HEK293 (cell line): ENCODE data around the gene EME1.

Experiments used
- CTCF ChIA-PET: fragments of 350-600 bp; formaldehyde crosslinking; extraction: SDS; loops from one replicate; lab custom pipeline; 2021; ENCODE audit warnings: antibody characterized with exemption; lab: Yijun Ruan, JAX
- POLR2A ChIA-PET: fragments of 300-600 bp; formaldehyde crosslinking; extraction: SDS; loops from one replicate; lab custom pipeline; 2020; ENCODE audit warnings: antibody characterized with exemption, inconsistent platforms; lab: Yijun Ruan, JAX
- H3K27ac ChIP-seq: fragments of 200-500 bp; sonication (Bioruptor generic); 2 replicates; pipeline ENCODE4 v1.5.1; 2014; ENCODE audit warnings: low read depth, low read length, control low read depth, inconsistent platforms; ENCODE audit errors: extremely low read depth
- H3K36me3 ChIP-seq, 2 experiments: fragments of 200-500 bp in 1 of 2; sonication (Bioruptor generic) in 1 of 2; 1 replicate in 1 of 2; 2 replicates in 1 of 2; pipeline ENCODE4 v1.5.1; 2014 to 2017; ENCODE audit warnings: inconsistent platforms in 2 of 2, low read length in 2 of 2; ENCODE audit not compliant: control insufficient read depth in 2 of 2, insufficient read depth in 1 of 2
- H3K4me1 ChIP-seq: fragments of 200-500 bp; sonication (Bioruptor generic); 2 replicates; pipeline ENCODE4 v1.5.1; 2014; ENCODE audit warnings: mild to moderate bottlenecking, low read length, inconsistent platforms; ENCODE audit not compliant: control insufficient read depth, insufficient read depth
- H3K4me3 ChIP-seq: 2 replicates; pipeline ENCODE4 v1.5.1; 2011; ENCODE audit warnings: low read depth, mild to moderate bottlenecking, control low read depth, low read length, moderate library complexity
- H3K9me3 ChIP-seq: fragments of 200-500 bp; sonication (Bioruptor generic); 2 replicates; pipeline ENCODE4 v1.5.1; 2014; ENCODE audit warnings: low read depth, low read length, inconsistent platforms; ENCODE audit not compliant: control insufficient read depth, insufficient read depth
- GLIS1 ChIP-seq: fragments of 450-650 bp; formaldehyde crosslinking; IDR thresholded peaks from 2 replicates; pipeline ENCODE4 v1.5.1; 2016; ENCODE audit warnings: missing biosample characterization, missing genetic modification characterization
- HOXC10 ChIP-seq: sonication (generic); formaldehyde crosslinking; IDR thresholded peaks from 2 replicates; pipeline ENCODE4 v1.8.1; 2023; ENCODE audit warnings: mild to moderate bottlenecking, missing genetic modification reagents
- INSM2 ChIP-seq: fragments of 450-650 bp; formaldehyde crosslinking; IDR thresholded peaks from 2 replicates; pipeline ENCODE4 v1.5.1; 2016; ENCODE audit warnings: missing biosample characterization, missing genetic modification characterization
- PRDM1 ChIP-seq: fragments of 450-650 bp; formaldehyde crosslinking; IDR thresholded peaks from 2 replicates; pipeline ENCODE4; 2016; ENCODE audit warnings: missing biosample characterization, missing genetic modification characterization
- SETDB1 ChIP-seq: IDR thresholded peaks from one replicate; pipeline ENCODE4 v1.6.1; 2017; ENCODE audit warnings: mild to moderate bottlenecking, low read length, moderate library complexity, mixed read lengths; ENCODE audit not compliant: insufficient read length
- SP2 ChIP-seq: fragments of 450-650 bp; formaldehyde crosslinking; IDR thresholded peaks from 2 replicates; pipeline ENCODE4 v1.5.1; 2016; ENCODE audit warnings: missing biosample characterization, missing genetic modification characterization
- ZBTB20 ChIP-seq: fragments of 450-650 bp; formaldehyde crosslinking; IDR thresholded peaks from 2 replicates; pipeline ENCODE4 v1.5.1; 2016; ENCODE audit warnings: missing biosample characterization, missing genetic modification characterization
- ZIC2 ChIP-seq: fragments of 450-650 bp; formaldehyde crosslinking; IDR thresholded peaks from 2 replicates; pipeline ENCODE4 v1.5.1; 2016; ENCODE audit warnings: missing biosample characterization, missing genetic modification characterization
- ZNF114 ChIP-seq: fragments of 450-650 bp; formaldehyde crosslinking; IDR thresholded peaks from 2 replicates; pipeline ENCODE4 v1.5.0; 2017; ENCODE audit warnings: missing biosample characterization, missing genetic modification characterization
- ZNF121 ChIP-seq: fragments of 450-650 bp; formaldehyde crosslinking; IDR thresholded peaks from 2 replicates; pipeline ENCODE4 v1.5.1; 2016; ENCODE audit warnings: missing biosample characterization, missing genetic modification characterization
- ZNF146 ChIP-seq: fragments of 450-650 bp; formaldehyde crosslinking; IDR thresholded peaks from 2 replicates; pipeline ENCODE4 v1.5.1; 2016; ENCODE audit warnings: missing biosample characterization, missing genetic modification characterization
- ZNF19 ChIP-seq: fragments of 450-650 bp; formaldehyde crosslinking; IDR thresholded peaks from 2 replicates; pipeline ENCODE4; 2016; ENCODE audit warnings: missing biosample characterization, missing genetic modification characterization, low read depth
- ZNF341 ChIP-seq: fragments of 450-650 bp; formaldehyde crosslinking; IDR thresholded peaks from 2 replicates; pipeline ENCODE4; 2016; ENCODE audit warnings: low read depth, missing biosample characterization, missing genetic modification characterization
- ZNF391 ChIP-seq: fragments of 450-650 bp; formaldehyde crosslinking; IDR thresholded peaks from 2 replicates; pipeline ENCODE4 v1.5.1; 2016; ENCODE audit warnings: low read depth, missing biosample characterization, missing genetic modification characterization, borderline replicate concordance
- ZNF585B ChIP-seq: fragments of 450-650 bp; formaldehyde crosslinking; IDR thresholded peaks from 2 replicates; pipeline ENCODE4 v1.5.1; 2016; ENCODE audit warnings: missing biosample characterization, missing genetic modification characterization
- ZNF626 ChIP-seq: fragments of 450-650 bp; sonication (Bioruptor Pico); formaldehyde crosslinking; IDR thresholded peaks from 2 replicates; pipeline ENCODE4 v1.5.1; 2018; ENCODE audit warnings: missing biosample characterization, missing genetic modification characterization, inconsistent platforms
- ZNF777 ChIP-seq: fragments of 450-650 bp; formaldehyde crosslinking; IDR thresholded peaks from 2 replicates; pipeline ENCODE4 v1.5.1; 2017; ENCODE audit warnings: missing biosample characterization, missing genetic modification characterization, borderline replicate concordance
- TF ChIP-seq, protein P1 (sequence below): fragments of 450-650 bp; formaldehyde crosslinking; IDR thresholded peaks from 2 replicates; pipeline ENCODE4 v1.5.1; 2016; ENCODE audit warnings: missing biosample characterization, missing genetic modification characterization, low read depth
- TF ChIP-seq, protein P2 (sequence below): fragments of 450-650 bp; formaldehyde crosslinking; IDR thresholded peaks from 2 replicates; pipeline ENCODE4 v1.5.1; 2016; ENCODE audit warnings: missing biosample characterization, missing genetic modification characterization

EME1 gene

GRCh38 chr17:50364715-50365114, 8.3 kb upstream of the EME1 start (continued):
- no peak for TF ChIP-seq PRDM1 (tag by site-specific recombination)
- no peak for TF ChIP-seq INSM2 (tag by site-specific recombination)
- no peak for TF ChIP-seq SP2
- TF ChIP-seq, protein P1, sequence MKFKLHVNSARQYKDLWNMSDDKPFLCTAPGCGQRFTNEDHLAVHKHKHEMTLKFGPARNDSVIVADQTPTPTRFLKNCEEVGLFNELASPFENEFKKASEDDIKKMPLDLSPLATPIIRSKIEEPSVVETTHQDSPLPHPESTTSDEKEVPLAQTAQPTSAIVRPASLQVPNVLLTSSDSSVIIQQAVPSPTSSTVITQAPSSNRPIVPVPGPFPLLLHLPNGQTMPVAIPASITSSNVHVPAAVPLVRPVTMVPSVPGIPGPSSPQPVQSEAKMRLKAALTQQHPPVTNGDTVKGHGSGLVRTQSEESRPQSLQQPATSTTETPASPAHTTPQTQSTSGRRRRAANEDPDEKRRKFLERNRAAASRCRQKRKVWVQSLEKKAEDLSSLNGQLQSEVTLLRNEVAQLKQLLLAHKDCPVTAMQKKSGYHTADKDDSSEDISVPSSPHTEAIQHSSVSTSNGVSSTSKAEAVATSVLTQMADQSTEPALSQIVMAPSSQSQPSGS: no peak
- TF ChIP-seq HOXC10 (CRISPR knock-in tag): no peak
- no peak for TF ChIP-seq ZNF585B (tag by site-specific recombination)
- TF ChIP-seq ZNF391 (tag by site-specific recombination): no peak
- TF ChIP-seq ZNF777 (tag by site-specific recombination): no peak
- TF ChIP-seq ZIC2 (tag by site-specific recombination): peak; percentile 40; the same call in 1 of the 2 replicates
- TF ChIP-seq ZNF19 (tag by site-specific recombination): no peak

DNA sequence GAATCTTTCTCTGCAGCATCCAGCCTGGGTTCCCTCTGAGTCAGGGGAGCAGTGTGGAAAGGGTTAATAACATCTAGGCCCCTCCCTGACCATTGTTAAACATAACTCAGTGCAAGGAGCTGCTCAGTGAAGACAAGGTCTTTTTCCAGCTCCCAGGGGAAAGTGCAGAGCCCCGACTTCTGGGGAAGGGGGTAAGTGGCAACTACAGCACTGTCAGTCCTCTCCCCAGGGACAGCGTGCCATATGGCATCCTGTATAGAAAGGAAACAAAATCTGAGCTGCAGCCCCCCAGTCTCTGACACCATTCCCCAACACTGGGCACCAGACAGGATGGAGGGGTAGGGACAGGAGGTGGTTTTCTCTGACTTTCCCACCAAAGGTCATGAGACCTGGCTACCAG, 7.9 kb upstream of the EME1 start:
- TF ChIP-seq ZBTB20 (tag by site-specific recombination): no peak
- no peak for TF ChIP-seq SETDB1
- no peak for TF ChIP-seq ZNF626 (tag by site-specific recombination)
- peak; percentile 17 for TF ChIP-seq PRDM1 (tag by site-specific recombination)

GRCh38 chr17:50365649-50366393, 7.2 kb upstream of the EME1 start:
- ChIA-PET POLR2A (interaction anchor here (0.6 to 1.6 kb wide), 5 partner anchors 8 to 720 kb away, joined by 3 to 6 read pairs (median 4); partner anchors contain the start of genes EME1 and MRPL27), CTCF (interaction anchor here (0.6 to 5.5 kb wide), 2 partner anchors 32 to 135 kb away, joined by 3 to 54 read pairs; partner anchors contain the start of gene LRRC59)
- Histone ChIP-seq H3K4me1 (0 out of 2 replicates have a peak, but pooled peaks cover 5% of the 10 kb centered on the region), H3K4me3 (no peak overlapping the region), H3K27ac (no peak overlapping the region), H3K36me3 (peaks cover 28 to 80% of the 10 kb centered on the region in 2 experiments), H3K9me3 (no peaks in the 10 kb centered on the region)
- TF ChIP-seq ZNF114 (tag by site-specific recombination) (no peak), ZNF121 (tag by site-specific recombination) (no peak), GLIS1 (tag by site-specific recombination) (peak; percentile 62)

More for the DNA sequence above, 7.9 kb upstream of the EME1 start:
- ChIA-PET CTCF (interaction anchor here (0.6 to 5.5 kb wide), 3 partner anchors 10 to 135 kb away, joined by 3 to 54 read pairs (median 5); partner anchors contain the start of gene LRRC59), POLR2A (interaction anchor here (0.7 to 1.6 kb wide), 4 partner anchors 9 to 165 kb away, joined by 3 to 6 read pairs (median 4); partner anchors contain the start of genes EME1 and MRPL27)
- H3K4me1 ChIP-seq: 0 out of 2 replicates have a peak, but pooled peaks cover 5% of the 10 kb centered on the region
- H3K4me3 ChIP-seq: no peak overlapping the region
- H3K36me3 ChIP-seq: peaks cover 24 to 79% of the 10 kb centered on the region in 2 experiments
- no peak overlapping the region for H3K27ac ChIP-seq
- no peaks in the 10 kb centered on the region for H3K9me3 ChIP-seq

- Histone ChIP-seq H3K4me1 (peaks cover 13% of the 10 kb centered on the region), H3K9me3 (no peaks in the 10 kb centered on the region), H3K4me3 (no peak overlapping the region), H3K36me3 (peaks cover 28 to 77% of the 10 kb centered on the region in 2 experiments), H3K27ac (no peak overlapping the region)
- ChIA-PET POLR2A (interaction anchor here (1.3 kb wide), 1 partner anchor 30 kb away, joined by 3 read pairs; the partner anchor contains the start of gene LRRC59), CTCF (interaction anchor here (2.5 kb wide), 1 partner anchor 30 kb away, joined by 14 read pairs; the partner anchor contains the start of gene LRRC59)
- TF ChIP-seq ZNF341 (tag by site-specific recombination): no peak
- TF ChIP-seq, protein P2, sequence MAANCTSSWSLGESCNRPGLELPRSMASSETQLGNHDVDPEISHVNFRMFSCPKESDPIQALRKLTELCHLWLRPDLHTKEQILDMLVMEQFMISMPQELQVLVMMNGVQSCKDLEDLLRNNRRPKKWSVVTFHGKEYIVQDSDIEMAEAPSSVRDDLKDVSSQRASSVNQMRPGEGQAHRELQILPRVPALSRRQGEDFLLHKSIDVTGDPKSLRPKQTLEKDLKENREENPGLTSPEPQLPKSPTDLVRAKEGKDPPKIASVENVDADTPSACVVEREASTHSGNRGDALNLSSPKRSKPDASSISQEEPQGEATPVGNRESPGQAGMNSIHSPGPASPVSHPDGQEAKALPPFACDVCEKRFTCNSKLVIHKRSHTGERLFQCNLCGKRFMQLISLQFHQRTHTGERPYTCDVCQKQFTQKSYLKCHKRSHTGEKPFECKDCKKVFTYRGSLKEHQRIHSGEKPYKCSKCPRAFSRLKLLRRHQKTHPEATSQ (tag by site-specific recombination): no peak
- TF ChIP-seq ZNF146 (tag by site-specific recombination): no peak
Observed at GRCh38 chr17:50367401-50367800, 5.6 kb upstream of the EME1 start.
